Measurements from ENCODE around the gene MOB3C. TPM values are rescaled to one million over a fixed set of nuclear protein-coding genes. Genes with fewer than 3 reads are reported as not detected.

Gene MOB3C
- total RNA-seq, 6 experiments from 2014 or later = 2.6 to 6.3 (median 5.7) TPM

- Histone ChIP-seq H3K9me3 (no peaks in the 10 kb centered on the region), H3K4me3 (no peak overlapping the region), H3K4me1 (no peaks in the 10 kb centered on the region), H3K27ac (no peak overlapping the region), H3K27me3 (no peaks in the 10 kb centered on the region), H3K36me3 (peaks cover 0 to 31% (median 4%) of the 10 kb centered on the region in 4 donors)
- intact Hi-C loops (cut with DNase I) = no loop called here
- WGBS (ENCODE audit: insufficient coverage, low coverage, low lambda C conversion rate, missing lambda C conversion rate) = 89% methylated on average over 9 of the region's 20 CpGs
- no peak for DNase-seq
- ATAC-seq = no peak
- no peak for TF ChIP-seq POLR2A (IDR thresholded peaks at IDR 0.05)
- TF ChIP-seq CTCF (IDR thresholded peaks at IDR 0.05) = no peak
Measured at GRCh38 chr1:46558141-46558963, 58.3 kb downstream of the MOB3C start.

Other genes starting within 250 kb of the MOB3C start
- 10 to 100 TPM; 26.6 to 48.7 (median 33.5) TPM for gene FAAH, start 222.5 kb downstream of the MOB3C start, total RNA-seq
- gene DMBX1, start 127.0 kb downstream of the MOB3C start, total RNA-seq = not detected
- not detected for gene KNCN, start 65.2 kb downstream of the MOB3C start, total RNA-seq
- gene MKNK1, start 12.5 kb downstream of the MOB3C start, total RNA-seq = 10 to 100 TPM; 17.5 to 27.2 (median 20.8) TPM
- gene ATPAF1, start 51.6 kb upstream of the MOB3C start, total RNA-seq = 10 to 100 TPM; 34.9 to 57.1 (median 42.1) TPM
- gene TEX38, start 55.0 kb upstream of the MOB3C start, total RNA-seq = not detected
- gene EFCAB14, start 102.3 kb upstream of the MOB3C start, total RNA-seq = 10 to 100 TPM; 41.5 to 56.9 (median 43.5) TPM
- gene CYP4B1, start 182.2 kb upstream of the MOB3C start, total RNA-seq = under 1 TPM in 1 of 6 experiments, not detected in 5; 0.62 TPM